IPS-20b (cell line): ENCODE results near the gene B3GNT7.
"Not testable (repeated sequence)": the region's sequence is repeated elsewhere in the genome, so short reads cannot be mapped to it uniquely, and the experiment has no call there.

Experiments used
- H3K27ac ChIP-seq: one replicate; pipeline ENCODE4 v1.5.1; 2013; ENCODE audit warnings: low read length
- H3K27me3 ChIP-seq: 2 replicates; pipeline ENCODE4 v1.6.1; 2013; ENCODE audit warnings: mild to moderate bottlenecking, low read length, inconsistent platforms; ENCODE audit not compliant: insufficient read depth
- H3K36me3 ChIP-seq: 2 replicates; pipeline ENCODE4 v1.6.1; 2013; ENCODE audit warnings: low read depth, mild to moderate bottlenecking, inconsistent platforms, low read length, moderate library complexity; ENCODE audit not compliant: insufficient read depth
- H3K4me1 ChIP-seq: 2 replicates; pipeline ENCODE4 v1.6.1; 2013; ENCODE audit warnings: mild to moderate bottlenecking, control low read depth, inconsistent platforms, low read length, moderate library complexity; ENCODE audit not compliant: insufficient read depth
- H3K4me3 ChIP-seq: 2 replicates; pipeline ENCODE4 v1.5.1; 2013; ENCODE audit warnings: mild to moderate bottlenecking, low read length, inconsistent platforms
- H3K9ac ChIP-seq: 2 replicates; pipeline ENCODE4 v1.6.1; 2013; ENCODE audit warnings: low read depth, mild to moderate bottlenecking, inconsistent platforms, low read length, moderate library complexity
- H3K9me3 ChIP-seq: 2 replicates; pipeline ENCODE4 v1.6.1; 2013; ENCODE audit warnings: mild to moderate bottlenecking, low read depth, low read length, inconsistent platforms; ENCODE audit not compliant: insufficient read depth

Gene B3GNT7

GRCh38 chr2:231422056-231422455, 26.5 kb downstream of the B3GNT7 start:
- no peaks in the 10 kb centered on the region for H3K36me3 ChIP-seq
- no peak overlapping the region for H3K27ac ChIP-seq
- H3K4me3 ChIP-seq: no peak overlapping the region
- no peak overlapping the region for H3K9ac ChIP-seq
- no peaks in the 10 kb centered on the region for H3K4me1 ChIP-seq
- H3K27me3 ChIP-seq: no peaks in the 10 kb centered on the region; the same call in 1 of the 2 replicates
- H3K9me3 ChIP-seq: no peaks in the 10 kb centered on the region

- no peaks in the 10 kb centered on the region for H3K4me1 ChIP-seq
- H3K36me3 ChIP-seq: no peaks in the 10 kb centered on the region
- H3K4me3 ChIP-seq: no peak overlapping the region
- H3K27ac ChIP-seq: no peak overlapping the region
- no peaks in the 10 kb centered on the region for H3K9me3 ChIP-seq
- H3K9ac ChIP-seq: no peak overlapping the region
- no peaks in the 10 kb centered on the region; the same call in 1 of the 2 replicates for H3K27me3 ChIP-seq
These were observed 27.7 kb downstream of the B3GNT7 start for GRCh38 chr2:231423176-231423575.

- Histone ChIP-seq H3K9ac (no peak overlapping the region), H3K4me1 (no peaks in the 10 kb centered on the region; the same call in 1 of the 2 replicates), H3K9me3 (no peaks in the 10 kb centered on the region), H3K27ac (no peak overlapping the region), H3K4me3 (no peak overlapping the region), H3K27me3 (no peaks in the 10 kb centered on the region; the same call in 1 of the 2 replicates), H3K36me3 (no peaks in the 10 kb centered on the region)
These were observed 29.8 kb downstream of the B3GNT7 start for GRCh38 chr2:231425291-231425810.

GRCh38 chr2:231425811-231426703, 30.5 kb downstream of the B3GNT7 start:
- Histone ChIP-seq H3K9ac (no peak overlapping the region), H3K36me3 (no peaks in the 10 kb centered on the region), H3K27me3 (no peaks in the 10 kb centered on the region; the same call in 1 of the 2 replicates), H3K4me3 (no peak overlapping the region), H3K9me3 (no peaks in the 10 kb centered on the region), H3K4me1 (no peaks in the 10 kb centered on the region; the same call in 1 of the 2 replicates), H3K27ac (no peak overlapping the region)

DNA sequence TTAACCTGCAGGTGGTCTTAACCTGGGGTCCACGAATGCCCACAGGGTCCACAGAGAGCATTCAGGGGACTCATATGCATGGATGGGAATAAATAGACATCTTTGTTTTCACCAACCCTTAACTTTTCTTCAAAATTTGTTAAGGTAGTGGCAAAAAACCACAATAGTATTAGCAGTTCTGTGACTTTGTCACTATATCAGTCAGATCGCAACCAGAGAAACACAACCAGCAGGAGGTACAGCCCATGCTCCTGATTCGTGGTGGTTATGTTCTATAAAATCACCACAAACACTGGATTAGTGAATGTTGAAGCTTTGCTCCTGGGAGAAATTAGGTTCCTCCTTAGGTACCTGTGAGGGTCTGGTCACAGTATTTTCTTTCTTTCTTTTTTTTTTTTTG, 31.6 kb downstream of the B3GNT7 start:
- Histone ChIP-seq H3K27ac (no peak overlapping the region), H3K9ac (no peak overlapping the region), H3K27me3 (no peaks in the 10 kb centered on the region; the same call in 1 of the 2 replicates), H3K36me3 (no peaks in the 10 kb centered on the region), H3K4me3 (no peak overlapping the region), H3K9me3 (0 out of 2 replicates have a peak, but pooled peaks cover 8% of the 10 kb centered on the region), H3K4me1 (no peaks in the 10 kb centered on the region; the same call in 1 of the 2 replicates)

DNA sequence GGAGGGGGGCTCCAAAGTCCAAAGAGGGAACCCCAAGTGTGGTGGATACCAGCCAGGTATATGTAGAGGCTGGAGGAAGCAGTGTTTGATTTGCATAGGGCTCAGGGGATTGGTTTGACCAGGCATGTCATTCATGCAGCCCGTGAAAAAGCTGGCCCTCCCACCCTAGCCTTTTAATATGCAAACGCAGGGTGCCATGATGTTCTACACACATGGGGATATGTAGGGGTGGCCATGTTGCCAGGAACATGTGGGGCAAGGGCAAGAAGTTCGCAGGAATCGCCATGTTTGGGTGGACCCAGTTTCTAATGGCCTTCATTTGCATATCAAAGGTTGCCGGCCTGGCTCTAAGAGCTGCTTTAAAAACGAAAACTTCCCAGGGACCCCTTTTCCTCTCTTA, 33.6 kb downstream of the B3GNT7 start:
- Histone ChIP-seq H3K27me3 (no peaks in the 10 kb centered on the region; the same call in 1 of the 2 replicates), H3K4me3 (no peak overlapping the region), H3K36me3 (no peaks in the 10 kb centered on the region), H3K27ac (no peak overlapping the region), H3K4me1 (no peaks in the 10 kb centered on the region; the same call in 1 of the 2 replicates), H3K9me3 (0 out of 2 replicates have a peak, but pooled peaks cover 10% of the 10 kb centered on the region), H3K9ac (no peak overlapping the region)

DNA sequence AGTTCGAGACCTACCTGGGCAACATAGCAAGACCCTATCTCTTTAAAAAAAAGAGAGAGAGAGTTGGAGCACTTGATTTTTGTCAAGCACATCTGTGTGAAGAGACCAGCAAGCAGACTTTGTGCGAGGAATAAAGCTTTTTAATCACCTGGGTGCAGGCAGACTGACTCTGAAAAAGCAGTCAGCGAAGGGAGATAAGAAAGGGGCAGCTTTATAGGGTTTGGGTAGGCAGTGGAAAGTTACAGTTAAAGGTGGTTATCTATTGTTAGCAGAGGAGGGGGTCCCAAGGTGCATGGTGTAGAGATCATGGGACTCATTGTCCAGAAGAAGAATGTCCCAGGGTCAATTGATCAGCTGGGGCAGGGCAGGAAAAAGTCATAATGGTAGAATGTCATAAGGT, 34.4 kb downstream of the B3GNT7 start:
- H3K9me3 ChIP-seq: 0 out of 2 replicates have a peak, but pooled peaks cover 10% of the 10 kb centered on the region
- H3K4me3 ChIP-seq: no peak overlapping the region
- no peaks in the 10 kb centered on the region; the same call in 1 of the 2 replicates for H3K4me1 ChIP-seq

DNA sequence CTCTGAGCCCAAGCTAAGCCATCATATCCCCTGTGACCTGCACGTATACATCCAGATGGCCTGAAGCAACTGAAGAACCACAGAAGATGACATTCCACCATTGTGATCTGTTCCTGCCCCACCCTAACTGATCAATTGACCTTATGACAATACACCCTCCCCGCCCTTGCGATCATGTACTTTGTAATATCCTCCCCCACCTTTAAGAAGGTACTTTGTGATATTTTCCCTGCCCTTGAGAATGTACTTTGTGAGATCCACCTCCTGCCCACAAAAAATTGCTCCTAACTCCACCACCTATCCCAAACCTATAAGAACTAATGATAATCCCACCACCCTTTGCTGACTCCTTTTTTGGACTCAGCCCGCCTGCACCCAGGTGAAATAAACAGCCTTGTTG, 34.9 kb downstream of the B3GNT7 start:
- not testable (repeated sequence) for H3K27ac ChIP-seq, H3K36me3 ChIP-seq, H3K4me1 ChIP-seq, H3K9me3 ChIP-seq, H3K27me3 ChIP-seq, H3K4me3 ChIP-seq, H3K9ac ChIP-seq

More for the DNA sequence above, 34.4 kb downstream of the B3GNT7 start:
- Histone ChIP-seq H3K27me3 (no peaks in the 10 kb centered on the region; the same call in 1 of the 2 replicates), H3K27ac (no peak overlapping the region), H3K36me3 (no peaks in the 10 kb centered on the region), H3K9ac (no peak overlapping the region)

- no peaks in the 10 kb centered on the region for H3K36me3 ChIP-seq
- H3K9ac ChIP-seq: no peak overlapping the region
- no peak overlapping the region for H3K27ac ChIP-seq
- H3K4me3 ChIP-seq: no peak overlapping the region
- no peaks in the 10 kb centered on the region; the same call in 1 of the 2 replicates for H3K4me1 ChIP-seq
- H3K9me3 ChIP-seq: 0 out of 2 replicates have a peak, but pooled peaks cover 10% of the 10 kb centered on the region
- no peaks in the 10 kb centered on the region for H3K27me3 ChIP-seq
These were observed 36.1 kb downstream of the B3GNT7 start for GRCh38 chr2:231431606-231432005.

GRCh38 chr2:231433990-231434389, 38.5 kb downstream of the B3GNT7 start:
- no peak overlapping the region for H3K27ac ChIP-seq
- H3K36me3 ChIP-seq: no peaks in the 10 kb centered on the region
- no peaks in the 10 kb centered on the region for H3K27me3 ChIP-seq
- H3K9ac ChIP-seq: no peak overlapping the region
- no peaks in the 10 kb centered on the region; the same call in 1 of the 2 replicates for H3K4me1 ChIP-seq
- no peak overlapping the region for H3K4me3 ChIP-seq
- 0 out of 2 replicates have a peak, but pooled peaks cover 10% of the 10 kb centered on the region for H3K9me3 ChIP-seq

DNA sequence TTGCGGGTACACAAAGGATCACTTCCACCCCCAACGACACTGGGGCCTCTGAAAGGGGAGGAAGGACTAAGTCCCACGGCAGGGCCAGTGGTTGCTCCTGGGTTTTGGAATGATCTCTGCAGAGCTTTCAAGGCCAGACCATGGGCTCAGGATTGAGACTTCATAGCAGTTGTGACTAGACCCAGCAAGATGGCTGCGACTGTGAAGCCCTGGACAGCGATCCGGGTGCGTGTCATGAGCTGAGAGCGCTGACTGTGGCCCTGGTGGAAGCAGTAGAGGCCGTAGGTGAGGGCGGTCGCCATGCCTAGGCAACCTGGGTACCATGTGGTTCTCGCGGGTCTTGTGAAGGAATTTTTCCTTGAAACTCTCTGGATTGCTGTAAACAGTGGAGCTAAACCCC, 41.4 kb downstream of the B3GNT7 start:
- Histone ChIP-seq H3K27me3 (no peaks in the 10 kb centered on the region), H3K4me1 (no peaks in the 10 kb centered on the region), H3K4me3 (no peak overlapping the region), H3K36me3 (no peaks in the 10 kb centered on the region), H3K9ac (no peak overlapping the region), H3K9me3 (0 out of 2 replicates have a peak, but pooled peaks cover 4% of the 10 kb centered on the region), H3K27ac (no peak overlapping the region)
